GM21381 (cell line): ENCODE results near the gene DCHS1.

Source experiments
- ATAC-seq: cut with Tn5 transposase; IDR thresholded peaks from one replicate; pipeline ENCODE4 v1.9.1; 2021; ENCODE audit warnings: mild to moderate bottlenecking, moderate library complexity; ENCODE audit not compliant: unreplicated experiment

The DCHS1 gene

GRCh38 chr11:6615046-6615445, 40.6 kb downstream of the DCHS1 start:
- ATAC-seq = no peak

- ATAC-seq = no peak
Observed at GRCh38 chr11:6614446-6614845, 41.2 kb downstream of the DCHS1 start.

GRCh38 chr11:6613496-6613895, 42.1 kb downstream of the DCHS1 start:
- no peak for ATAC-seq

- peak; percentile 91 for ATAC-seq
Observed at GRCh38 chr11:6612213-6613041, 43.2 kb downstream of the DCHS1 start, which contains the start of gene TAF10. TSS of gene TAF10 (minus strand) at chr11:6612216. CDS start at chr11:6612189, 27 bp downstream.

GRCh38 chr11:6611963-6612212, 43.7 kb downstream of the DCHS1 start:
- ATAC-seq = peak; percentile 7

GRCh38 chr11:6611092-6611962, 44.3 kb downstream of the DCHS1 start:
- ATAC-seq = no peak

DNA sequence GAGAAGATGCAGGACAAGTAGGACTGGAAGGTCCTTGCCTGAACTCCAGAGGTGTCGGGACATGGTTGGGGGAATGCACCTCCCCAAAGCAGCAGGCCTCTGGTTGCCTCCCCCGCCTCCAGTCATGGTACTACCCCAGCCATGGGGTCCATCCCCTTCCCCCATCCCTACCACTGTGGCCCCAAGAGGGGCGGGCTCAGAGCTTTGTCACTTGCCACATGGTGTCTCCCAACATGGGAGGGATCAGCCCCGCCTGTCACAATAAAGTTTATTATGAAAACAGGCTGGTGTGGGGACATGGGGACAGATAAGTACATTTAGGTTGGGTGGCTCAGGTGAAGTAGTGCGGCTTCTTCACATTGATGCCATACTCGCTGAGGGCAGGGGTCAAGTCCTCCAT, 45.0 kb downstream of the DCHS1 start:
- ATAC-seq = no peak

DNA sequence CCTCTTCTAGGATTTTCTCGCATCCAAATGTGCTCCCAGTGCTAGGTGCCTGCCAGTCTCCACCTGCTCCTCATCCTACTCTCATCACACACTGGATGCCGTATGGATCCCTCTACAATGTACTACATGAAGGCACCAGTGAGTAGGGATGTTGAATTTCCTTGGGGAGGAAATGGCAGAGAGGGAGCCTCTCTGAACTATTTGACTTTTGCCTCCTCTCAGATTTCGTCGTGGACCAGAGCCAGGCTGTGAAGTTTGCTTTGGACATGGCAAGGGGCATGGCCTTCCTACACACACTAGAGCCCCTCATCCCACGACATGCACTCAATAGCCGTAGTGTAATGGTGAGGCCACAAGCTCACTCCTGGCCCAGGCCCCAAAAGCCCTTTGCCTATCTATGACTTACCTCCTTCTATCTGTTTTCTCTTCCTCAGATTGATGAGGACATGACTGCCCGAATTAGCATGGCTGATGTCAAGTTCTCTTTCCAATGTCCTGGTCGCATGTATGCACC, 46.0 kb downstream of the DCHS1 start:
- no peak for ATAC-seq

GRCh38 chr11:6608726-6609501, 46.7 kb downstream of the DCHS1 start:
- no peak for ATAC-seq

DNA sequence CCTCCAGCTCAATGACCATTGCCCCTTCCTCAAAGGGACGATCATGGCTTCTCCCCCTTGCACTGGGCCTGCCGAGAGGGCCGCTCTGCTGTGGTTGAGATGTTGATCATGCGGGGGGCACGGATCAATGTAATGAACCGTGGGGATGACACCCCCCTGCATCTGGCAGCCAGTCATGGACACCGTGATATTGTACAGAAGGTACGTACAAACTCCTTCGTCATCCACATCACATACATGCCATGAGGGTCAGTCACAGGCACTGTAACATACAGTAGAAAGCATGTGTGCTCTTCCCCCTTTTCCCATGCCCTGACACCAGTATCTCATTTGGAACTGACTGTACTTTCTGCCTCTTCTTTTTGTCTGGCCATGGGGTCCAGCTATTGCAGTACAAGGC, 47.6 kb downstream of the DCHS1 start:
- no peak for ATAC-seq

GRCh38 chr11:6607190-6607795, 48.3 kb downstream of the DCHS1 start:
- no peak for ATAC-seq

GRCh38 chr11:6606471-6607189, 49.0 kb downstream of the DCHS1 start:
- ATAC-seq = peak; percentile 47

DNA sequence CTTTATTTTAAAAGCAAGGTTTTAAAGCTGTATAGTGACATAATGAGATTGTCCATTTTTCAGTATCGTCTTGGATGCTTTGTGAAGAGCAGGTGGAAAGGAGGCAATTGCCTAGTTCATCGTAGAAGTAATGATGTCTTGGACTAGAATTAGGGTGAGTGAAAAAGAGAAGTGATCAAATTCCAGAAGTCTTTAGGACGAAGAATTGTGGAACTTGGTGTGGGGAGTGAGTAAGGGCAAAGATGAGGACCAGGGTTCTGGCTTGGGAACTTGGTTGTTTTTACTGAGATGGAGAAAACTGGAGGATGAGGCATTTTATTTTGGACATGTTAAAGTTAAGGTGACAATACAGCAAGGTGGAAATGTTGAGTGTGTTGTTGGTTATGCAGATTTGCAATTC, 50.8 kb downstream of the DCHS1 start:
- no peak for ATAC-seq

DNA sequence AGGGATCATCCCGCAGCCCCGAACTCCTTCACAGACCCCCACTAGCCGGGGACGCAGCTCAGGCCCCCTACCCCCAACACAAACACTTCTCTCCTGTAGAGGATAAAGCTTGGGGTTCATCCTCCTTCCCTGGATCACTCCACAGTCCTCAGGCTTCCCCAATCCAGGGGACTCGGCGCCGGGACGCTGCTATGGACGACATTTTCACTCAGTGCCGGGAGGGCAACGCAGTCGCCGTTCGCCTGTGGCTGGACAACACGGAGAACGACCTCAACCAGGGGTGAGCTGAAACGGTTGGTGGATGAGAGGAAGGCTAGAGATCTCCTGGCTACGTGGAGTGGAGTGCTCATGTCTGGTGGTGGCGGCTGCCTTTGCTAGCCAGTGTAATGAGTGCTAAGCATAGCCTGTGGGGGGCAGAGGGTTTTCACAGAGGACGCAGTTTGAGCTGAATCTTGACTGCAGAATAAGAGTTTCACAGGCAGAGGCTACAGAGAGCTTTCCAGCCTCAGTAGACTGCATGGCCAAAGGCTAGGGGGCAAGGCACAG, 51.5 kb downstream of the DCHS1 start:
- ATAC-seq = peak; percentile 30

- peak; percentile 79 for ATAC-seq
Observed at GRCh38 chr11:6603287-6604080, 52.1 kb downstream of the DCHS1 start, which contains the start of the genes ILK and RRP8. TSS of gene ILK (plus strand) at chr11:6603774. CDS start at chr11:6604272, 498 bp downstream. TSS of gene RRP8 (minus strand) at chr11:6603616. CDS start at chr11:6603502, 114 bp downstream.

DNA sequence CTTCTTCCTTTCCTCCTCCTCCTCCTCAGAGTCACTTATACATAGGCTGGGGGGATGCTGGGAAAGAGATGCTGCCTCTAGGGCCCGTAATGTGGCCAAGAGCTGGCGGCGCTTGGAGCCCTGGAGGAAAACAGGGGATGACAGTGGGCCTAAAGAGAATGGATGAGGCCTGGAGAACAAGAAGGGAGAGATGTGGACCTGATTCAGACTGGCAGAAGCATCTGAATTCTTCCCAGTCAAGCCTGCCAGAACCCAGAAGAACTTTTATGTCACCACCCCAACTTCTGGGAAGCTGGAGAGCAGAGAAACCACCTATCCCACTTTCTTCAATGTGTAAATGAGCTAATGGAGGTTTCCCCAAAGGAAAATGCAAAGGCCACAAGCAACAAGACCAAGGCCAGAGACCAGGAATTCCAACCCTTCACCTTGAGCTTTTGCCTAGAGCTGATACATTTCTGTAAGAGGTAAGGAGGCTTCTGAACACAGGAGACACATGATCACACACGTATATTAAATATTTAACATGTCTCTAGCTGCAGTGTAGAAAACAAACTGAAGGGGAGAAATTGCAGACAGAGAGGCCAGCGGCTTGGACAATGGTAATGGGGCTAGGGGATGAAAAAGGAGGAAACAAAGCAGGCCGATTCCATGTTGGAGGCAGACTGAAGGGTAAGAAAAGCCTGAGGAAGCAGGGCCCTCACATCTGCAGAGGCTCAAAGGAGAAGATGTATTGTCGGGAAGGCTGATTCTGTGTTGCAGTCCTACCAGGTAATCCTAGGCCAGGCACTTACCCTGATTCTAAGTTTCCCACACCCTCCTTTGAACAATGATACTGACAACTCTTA, 53.3 kb downstream of the DCHS1 start:
- no peak for ATAC-seq

DNA sequence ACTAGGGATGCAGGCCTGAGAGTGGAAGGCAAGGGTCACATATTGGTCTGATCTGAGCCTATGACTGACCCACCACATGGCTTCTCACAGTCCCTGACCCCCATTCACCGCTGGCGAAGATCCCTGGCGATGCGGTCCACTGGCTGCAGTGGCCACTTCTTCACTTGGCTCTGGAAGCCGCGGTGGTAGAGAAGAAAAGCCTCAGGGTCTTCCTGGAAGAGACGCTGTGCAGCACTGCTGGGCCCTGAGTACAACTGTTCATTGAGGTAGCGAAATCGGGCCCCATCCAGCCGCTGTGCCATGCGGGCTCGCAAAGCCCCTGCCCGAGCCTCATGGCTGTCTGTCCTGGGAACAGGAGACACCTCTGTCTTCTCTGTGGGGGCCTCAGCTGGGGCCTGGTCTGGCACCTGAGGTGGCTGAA, 54.6 kb downstream of the DCHS1 start:
- ATAC-seq = no peak

DNA sequence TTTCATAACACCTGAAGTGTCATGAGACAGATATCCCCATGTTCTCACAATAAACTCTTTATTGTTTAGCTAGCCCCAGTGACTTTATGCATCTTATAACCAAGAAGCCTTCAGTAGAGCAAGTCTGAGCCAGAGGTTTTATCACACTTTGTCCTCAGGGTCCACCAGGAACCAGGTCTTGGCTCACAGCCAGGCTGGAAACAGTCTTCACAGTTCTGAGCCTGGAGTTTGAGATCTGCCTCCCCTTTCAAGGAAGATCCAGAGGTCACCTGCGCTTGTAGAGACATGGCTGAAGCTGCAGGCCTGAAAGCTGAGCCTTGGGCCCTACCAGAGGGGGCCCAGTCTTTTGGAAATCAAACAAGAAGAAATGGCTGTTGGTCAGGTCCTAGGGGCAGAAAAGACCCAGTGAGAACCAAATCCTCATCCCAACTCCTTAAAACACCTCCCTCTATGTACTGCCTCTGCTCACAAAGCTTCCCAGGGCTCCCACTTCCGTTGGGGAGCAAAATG, 55.7 kb downstream of the DCHS1 start:
- no peak for ATAC-seq
